ENCODE data around the gene MCM9.
"Not testable (repeated sequence)": the region's sequence is repeated elsewhere in the genome, so short reads cannot be mapped to it uniquely, and the experiment has no call there.

The MCM9 gene

DNA sequence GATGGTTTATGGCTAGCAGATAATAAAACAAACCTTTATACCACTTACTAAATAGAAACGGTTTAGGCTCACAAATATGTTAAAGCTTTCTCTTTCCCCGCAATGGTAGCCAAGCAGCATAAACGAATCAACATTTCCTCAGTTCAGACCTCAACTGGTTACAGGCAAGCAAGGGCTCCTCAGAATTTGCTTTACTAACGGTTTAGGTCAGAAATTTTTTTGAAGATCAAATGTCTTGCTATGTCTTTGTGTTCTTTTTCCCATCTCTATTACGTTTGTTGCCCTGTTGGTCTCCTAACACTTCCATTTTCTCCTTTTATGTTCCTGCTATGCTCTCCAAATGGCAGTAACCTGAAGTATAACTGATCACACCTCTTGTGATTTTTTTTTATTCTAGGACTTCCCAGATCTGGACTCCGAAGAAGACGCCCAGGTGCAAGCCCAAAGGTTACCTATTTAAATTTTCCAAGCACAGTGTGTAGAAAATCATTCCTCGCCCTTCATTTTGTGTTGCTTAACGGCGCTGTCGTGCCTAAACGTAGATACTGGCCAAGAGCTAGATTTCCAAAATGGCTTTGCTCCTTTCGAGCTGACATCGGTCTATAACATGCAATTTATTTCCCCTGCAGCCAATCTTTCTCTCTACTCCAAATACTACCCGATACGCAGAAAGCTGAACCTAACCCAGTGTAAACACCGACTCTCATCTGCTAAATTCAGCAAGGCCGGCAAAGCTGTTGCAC is 41.7 kb downstream of the MCM9 start:
- no peak for DNase-seq

DNA sequence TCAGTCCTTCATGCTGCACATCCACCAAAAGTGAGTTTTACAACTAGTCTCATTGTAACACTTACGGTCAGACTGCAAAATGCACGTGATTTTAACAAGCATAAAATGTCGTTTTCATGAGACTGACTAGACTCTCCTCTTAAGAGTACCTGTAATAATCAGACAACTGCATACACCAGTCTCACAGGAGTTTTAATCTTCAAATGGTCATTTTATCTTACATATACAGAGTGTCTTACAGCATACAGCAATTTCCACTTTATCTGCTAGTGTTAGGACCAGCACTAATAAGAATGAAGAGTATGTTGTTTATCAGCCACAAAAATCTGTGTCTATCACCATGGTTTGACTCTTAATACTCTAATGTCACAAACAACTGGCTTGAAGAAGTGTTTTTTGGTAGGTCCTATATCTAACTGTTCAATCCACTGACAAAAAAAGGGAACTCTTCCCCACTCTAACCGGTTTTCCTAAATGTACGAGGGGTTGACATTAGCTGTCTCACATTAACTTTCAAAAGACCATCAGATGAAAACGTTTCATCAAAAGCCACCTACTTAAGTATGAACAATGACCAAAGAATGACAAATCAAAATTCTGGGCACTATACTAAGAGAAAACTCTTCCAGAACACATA is 42.5 kb downstream of the MCM9 start:
- DNase-seq, result peak; percentile 3

DNA sequence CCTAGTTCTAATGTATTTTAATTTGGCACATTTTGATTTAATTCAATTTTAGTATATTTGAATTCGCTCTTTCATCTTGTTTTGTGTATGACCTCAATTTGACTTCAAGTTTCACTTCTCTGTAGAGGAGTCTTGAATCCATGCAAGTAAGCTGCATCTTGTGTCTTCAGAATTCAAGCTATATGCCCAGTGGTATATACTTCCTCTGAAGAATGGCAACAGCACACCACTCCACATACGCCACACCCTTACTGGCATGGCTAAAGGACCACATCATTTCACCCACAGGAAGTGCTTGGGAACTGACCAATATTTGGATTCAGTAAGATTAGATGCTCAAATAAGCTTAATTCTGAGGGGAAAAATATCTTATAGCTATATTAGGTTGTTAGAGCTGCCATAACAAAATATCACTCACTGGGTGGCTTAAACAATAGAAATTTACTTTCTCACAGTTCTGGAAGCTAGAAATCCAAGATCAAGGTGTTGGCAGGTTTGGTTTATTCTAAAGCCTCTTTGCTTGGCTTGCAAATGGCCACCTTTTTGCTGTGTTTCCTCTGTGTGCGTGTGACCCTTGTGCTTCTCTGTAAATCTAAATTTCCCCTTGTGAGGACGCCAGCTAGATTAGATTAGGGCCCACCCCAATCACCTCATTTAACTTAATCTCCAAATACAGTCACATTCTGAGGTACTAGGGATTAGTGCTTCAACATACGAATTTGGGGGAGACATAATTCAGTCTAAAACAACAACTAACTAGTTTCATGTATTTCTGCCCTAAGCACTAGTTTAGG is 43.8 kb downstream of the MCM9 start:
- DNase-seq, result peak; percentile 6

DNA sequence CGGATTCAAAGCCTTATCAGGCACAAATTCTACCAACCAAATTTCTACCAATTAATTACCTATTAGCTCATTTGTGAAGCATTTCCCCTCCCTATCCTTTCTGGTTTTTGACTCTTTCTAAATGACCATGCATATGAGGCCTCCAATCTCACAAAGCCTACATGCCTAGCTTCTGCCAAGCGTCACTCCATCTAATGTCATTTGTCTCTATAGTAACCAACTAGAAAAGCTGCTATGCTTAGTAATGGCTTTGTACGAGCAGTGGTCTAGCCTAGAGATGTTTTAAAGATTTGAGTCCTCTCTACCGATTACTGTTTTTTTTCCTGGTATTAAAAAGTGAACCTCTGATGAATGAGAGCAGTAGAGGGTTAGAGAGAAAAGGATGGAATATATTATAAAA is 45.8 kb downstream of the MCM9 start:
- no peak for DNase-seq

DNA sequence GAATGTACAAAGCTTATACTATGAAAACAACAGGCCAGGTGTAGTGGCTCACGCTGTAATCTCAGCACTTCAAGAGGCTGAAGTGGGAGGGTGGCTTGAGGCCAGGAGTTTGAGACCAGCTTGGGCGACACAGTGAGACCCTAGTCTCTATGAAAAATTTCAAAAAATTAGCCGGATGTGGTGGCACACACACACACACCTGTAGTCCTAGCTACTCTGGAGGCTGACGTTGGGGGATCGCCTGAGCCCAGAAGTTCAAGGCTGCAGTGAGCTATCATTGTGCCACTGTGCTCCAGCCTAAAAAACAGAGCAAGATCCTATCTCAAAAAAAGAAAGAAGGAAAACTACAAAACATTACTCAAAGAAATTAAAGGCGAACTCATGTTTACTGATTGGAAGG is 48.3 kb downstream of the MCM9 start:
- DNase-seq, result no peak

DNA sequence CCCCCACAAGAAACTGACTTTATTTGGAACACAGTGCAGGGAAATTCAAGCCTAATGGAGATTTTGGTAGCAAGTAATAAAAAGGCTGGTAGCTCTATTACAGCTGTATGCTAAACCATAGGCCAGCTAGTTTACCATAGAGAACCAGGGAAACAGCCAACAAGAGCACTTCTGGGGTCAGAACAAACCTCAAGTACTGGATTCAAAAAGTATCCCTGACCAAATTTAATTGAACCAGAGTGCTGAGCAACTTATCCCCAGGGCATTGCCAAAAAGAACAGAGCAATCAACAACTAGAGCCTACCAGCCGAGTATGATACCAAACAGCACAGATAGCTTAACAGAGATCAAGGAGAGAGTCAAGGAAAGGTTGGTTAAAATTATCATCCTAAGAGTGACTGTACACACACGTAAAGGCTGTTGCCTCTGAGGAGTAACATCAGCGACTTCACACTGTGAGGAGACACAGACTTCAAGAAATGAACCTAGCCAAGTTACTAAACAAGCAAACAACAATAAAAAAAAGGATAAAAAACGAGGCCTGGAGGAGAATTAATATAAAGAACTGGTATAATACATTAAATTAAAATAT is 52.5 kb downstream of the MCM9 start:
- no peak for DNase-seq

DNA sequence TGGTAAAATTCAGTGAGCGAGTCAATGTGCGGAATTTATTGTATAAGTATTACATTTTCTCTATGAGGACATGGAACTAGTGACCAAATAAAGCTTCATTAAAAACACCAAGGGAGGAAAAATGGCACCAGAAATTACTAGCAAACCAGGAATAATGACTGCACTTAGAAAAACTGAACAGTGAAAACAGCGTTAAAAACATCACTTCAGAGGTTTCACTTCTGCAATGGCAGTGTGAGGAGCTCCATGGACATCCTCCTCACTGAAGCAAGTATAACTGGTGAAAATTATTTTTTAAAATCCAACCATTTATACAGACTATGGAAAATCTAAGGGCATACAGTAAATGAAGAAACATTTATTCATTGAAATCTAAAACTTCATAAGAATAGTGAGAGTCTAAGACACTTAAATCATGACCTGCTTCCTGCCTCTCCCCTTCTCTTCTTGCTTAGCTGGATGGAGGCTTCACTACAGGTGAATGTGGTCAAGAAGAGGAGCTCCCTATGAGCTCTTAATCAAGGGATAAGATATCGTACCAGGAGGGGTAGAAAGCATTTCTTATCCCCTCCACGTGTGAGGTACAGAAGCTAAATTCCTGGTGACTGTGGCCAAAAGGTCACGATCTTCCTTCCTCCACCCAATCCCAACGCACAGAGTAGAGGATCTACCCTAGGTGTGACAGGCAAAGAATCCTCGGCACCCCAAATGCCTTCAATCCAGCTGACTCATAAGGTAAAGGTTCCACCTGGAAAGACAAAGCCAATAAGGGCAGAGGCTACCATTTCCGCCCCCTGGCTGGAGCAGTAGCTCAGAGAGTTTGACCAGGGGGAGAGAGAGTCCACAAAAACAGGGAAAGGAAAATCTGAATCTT is 53.3 kb downstream of the MCM9 start:
- DNase-seq, result no peak

DNA sequence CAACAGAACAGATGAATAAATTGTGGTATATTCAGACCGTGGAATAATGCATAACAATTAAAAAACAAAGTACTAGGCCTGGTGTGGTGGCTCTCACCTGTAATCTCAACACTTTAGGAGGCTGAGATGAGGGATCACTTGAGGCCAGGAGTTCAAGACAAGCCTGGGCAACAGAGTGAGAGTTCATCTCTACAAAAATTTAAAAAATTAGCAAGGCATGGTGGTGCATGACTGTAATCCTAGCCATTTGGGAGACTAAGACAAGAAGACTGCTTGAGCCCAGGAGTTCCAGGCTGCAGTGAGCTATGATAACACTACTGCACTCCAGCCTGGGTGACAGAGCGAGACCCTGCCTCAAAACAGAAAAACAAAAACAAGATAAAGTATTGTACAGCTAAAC is 57.2 kb downstream of the MCM9 start:
- DNase-seq, result no peak

DNA sequence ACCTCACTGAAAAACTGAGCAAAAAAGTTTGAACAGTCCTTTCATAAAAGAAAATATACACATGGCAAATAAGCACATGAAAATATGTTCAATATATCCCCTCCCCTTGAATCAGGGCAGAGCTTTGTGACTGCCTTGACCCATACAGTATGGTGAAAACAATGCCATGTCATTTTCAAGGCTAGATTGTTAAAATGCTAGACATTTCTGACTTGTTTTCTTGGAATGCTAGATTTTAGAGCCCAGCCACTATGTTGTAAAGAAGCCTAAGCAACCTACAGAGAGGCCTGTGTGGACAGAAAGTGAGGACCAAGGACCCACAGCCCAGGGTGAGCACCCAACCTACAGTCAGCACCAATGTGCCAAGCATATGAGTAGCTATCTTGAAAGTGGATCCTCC is 58.1 kb downstream of the MCM9 start:
- no peak for DNase-seq

DNA sequence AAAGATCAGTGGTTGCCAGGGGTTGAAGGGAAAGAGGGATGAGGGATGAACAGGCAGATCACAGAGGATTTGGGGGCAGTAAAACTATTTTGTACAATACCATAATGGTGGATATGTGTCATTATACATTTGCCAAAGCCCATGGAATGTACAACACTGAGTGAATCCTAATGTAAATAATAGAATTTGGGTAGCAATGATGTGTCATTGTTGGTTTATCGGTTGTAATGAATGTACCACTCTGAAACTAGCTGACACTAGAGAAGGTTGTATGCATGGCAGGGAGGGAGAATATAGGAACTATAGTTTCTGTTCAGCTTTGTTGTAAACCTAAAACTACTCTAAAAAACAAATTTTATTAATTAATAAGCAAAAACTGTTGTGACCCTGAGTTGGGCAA is 58.8 kb downstream of the MCM9 start:
- no peak for DNase-seq

DNA sequence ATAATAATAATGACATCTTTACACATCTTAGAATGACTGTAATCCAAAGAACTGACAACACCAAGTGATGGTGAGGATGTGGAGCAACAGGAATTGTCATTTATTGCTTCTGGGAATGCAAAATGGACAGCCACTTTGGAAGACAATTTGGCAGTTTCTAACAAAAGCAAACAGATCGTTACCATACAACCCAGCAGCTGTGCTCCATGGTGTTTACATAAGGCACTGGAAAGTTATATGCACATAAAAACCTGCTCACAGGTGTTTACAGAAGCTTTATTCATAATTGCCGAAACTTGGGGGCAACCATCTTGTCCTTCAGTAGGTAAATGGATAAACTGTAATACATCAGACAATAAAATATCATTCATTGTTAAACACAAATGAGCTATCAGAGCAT is 59.3 kb downstream of the MCM9 start:
- DNase-seq, result no peak

DNA sequence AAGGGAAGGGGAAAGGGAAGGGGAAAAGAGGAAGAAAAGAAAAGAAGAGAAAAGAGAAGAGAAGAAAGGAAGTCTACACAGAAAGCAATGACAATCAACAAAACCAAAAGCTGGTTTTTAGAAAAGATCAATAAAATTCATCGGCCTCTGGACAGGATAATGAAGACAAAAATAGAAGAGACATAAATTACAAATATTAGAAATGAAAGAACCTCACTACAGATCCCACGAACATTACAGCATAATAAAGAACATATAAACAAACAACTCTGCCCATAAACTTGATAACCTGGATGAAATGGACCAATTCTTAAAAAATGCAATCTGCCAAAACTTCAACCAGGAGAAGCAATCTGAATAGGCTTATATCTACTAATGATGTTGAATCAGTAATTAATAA is 61.7 kb downstream of the MCM9 start:
- no peak for DNase-seq

DNA sequence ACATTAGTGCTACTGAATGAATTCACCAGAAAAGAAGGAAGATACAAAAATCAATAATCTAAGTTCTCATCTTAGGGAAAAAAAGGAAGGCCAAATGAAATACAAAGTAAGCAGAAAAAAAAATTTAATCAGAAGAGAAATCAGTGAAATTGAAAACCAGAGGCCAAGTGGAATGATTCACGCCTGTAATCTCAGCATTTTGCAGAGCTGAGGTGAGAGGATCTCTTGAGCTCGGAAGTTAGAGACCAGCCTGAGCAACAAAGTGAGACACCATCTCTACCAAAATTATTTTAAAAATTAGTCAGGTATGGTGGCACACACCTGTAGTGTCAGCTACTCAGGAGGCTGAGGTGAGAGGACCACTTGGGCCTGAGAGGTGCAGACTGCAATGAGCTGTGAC is 62.2 kb downstream of the MCM9 start:
- DNase-seq, result no peak

DNA sequence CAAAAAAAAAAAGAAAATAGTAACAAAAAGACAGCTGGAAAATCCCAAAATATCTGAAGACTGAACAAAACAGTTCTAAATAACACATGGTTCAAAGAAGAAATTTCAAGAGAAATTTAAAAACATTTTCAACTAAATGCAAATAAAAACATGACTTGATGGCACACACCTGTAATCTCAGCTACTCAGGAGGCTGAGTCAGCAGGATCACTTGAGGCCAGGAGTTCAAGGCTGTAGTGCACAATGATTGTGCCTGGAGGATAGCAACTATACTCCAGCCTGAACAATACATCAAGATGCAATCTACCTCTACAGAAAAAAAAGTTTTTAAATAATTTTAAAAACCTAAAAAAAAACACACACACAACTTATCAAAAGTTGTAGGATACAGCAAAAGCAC is 62.6 kb downstream of the MCM9 start:
- no peak for DNase-seq

DNA sequence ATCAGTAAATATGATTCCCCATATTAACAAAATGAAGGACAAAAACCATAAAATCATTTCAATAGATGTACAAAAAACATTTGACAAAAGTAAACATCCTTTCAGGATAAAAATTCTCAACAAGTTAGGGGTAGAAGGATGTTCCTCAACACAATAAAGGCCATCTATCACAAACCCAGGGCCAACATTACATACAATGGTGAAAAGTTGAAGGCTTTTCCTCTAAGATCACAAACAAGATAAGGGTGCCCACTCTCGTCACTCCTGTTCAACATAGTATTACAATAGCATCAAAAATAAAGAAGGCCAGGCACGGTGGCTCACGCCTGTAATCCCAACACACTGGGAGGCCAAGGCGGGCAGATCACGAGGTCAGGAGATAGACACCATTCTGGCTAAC is 63.6 kb downstream of the MCM9 start:
- no peak for DNase-seq

DNA sequence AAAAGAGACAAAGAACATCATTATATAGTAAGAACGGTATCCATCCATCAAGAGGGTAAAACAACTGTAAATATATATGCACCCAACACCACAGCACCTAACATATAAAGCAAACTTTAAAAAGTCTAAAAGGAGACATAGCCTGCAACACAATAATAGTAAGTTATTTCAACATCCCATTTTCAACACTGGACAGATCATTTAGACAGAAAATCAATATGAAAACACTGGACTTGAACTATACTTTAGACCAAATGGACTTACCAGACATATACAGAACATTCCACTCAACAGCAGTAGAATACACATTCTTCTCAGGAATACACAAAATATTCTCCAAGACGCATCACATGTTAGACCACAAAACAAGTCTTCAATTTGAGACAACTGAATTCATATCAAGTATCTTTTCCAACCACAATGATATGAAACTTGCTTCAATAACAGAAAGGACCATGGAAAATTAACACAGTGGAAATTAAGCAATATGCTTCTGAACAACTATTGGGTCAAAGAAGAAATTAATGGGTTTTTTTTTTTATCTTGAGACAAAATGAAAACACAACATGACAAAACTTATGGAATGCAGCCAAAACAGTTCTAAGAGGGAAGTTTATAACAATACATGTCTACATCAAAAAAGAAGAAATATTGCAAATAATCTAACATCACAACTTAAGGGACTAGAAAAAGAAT is 64.9 kb downstream of the MCM9 start:
- DNase-seq, result no peak

DNA sequence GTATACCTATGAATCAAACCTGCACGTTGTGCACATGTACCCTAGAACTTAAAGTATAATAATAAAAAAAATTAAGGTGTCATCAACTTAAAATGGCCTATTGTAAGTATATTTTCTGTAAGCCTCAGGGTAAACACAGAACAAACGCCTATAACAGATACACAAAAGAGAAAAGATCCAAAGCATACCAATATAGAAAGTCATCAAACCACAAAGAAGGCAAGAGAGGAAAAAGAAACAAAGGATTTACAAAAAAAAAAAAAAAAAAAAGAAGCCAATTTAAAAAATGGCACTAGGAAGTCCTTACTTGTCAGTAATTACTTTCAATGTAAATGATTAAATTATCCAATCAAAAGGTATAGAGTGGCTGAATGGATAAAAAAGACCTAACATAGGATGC is 65.6 kb downstream of the MCM9 start:
- DNase-seq, result no peak

DNA sequence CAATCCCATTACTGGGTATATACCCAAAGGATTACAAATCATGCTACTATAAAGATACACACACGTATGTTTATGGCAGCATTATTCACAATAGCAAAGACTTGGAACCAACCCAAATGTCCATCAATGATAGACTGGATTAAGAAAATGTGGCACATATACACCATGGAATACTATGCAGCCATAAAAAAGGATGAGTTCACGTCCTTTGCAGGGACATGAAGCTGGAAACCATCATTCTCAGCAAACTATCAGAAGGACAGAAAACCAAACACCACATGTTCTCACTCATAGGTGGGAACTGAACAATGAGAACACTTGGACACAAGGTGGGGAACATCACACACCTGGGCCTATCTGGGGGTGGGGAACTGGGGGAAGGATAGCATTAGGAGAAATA is 66.1 kb downstream of the MCM9 start:
- not testable (repeated sequence) for DNase-seq

DNA sequence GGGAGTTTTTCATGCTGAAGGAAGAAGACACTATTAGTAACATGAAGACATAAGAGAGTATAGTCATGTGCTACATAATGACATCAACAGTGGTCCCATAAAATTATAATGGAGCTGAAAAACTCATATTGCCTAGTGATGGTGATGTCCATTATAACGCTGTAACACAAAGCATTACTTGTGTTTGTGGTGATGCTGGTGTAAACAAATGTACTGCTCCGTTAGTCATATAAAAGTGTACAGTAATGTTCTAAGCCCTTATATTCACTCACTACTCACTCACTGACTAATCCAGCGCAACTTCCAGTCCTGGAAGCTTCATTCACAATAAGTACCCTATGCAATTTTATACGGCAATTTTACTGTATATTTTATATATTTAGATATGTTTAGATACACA is 67.8 kb downstream of the MCM9 start:
- DNase-seq, result no peak

DNA sequence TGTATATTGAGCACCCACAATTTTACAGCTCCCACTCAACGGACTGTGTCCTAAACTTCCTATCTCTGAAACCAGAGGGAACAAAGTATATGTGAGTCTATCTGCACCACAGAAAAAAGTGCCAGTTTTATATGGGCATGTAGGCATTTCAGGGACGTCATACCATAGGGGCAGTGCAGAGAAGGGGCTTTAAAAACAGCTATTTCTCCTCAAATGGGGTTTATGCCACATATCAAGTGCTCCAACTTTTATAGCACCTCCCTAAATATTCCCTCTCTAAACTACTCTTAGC is 69.9 kb downstream of the MCM9 start:
- DNase-seq, result no peak

DNA sequence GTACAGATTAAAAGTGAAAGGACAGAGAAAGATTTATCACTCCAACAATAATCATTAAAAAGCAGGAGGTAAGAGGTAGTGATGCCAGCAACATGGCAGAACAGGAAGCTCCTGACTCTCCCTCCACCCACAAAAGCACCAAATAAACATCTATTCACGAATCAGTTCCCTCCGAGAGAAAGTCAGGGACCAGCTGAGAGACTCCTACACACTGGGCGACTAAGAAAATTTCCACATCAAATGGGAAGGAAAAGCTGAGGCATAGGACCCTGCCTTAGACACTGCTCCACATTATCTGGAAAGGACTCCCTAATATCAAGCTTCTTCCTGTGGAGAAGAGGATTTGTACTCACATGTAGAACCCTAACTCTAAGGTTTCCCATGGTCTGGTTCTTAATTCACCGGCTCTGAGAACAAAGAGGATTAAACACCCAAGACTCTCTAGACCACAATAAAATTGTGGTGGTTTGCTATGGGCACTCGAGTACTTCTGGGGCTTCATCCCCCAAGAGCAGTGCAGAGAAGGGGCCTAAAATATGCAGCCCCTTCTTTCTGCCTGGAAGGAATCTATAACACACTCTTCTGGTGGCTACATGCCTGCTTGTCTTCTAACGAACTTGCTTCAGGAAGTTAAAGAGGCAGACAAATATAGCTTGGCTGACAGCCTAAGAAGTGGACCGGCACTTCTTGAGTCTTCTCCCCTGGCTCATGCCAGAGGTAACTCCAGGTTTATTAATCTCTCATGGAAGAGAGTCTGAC is 70.4 kb downstream of the MCM9 start:
- no peak for DNase-seq

DNA sequence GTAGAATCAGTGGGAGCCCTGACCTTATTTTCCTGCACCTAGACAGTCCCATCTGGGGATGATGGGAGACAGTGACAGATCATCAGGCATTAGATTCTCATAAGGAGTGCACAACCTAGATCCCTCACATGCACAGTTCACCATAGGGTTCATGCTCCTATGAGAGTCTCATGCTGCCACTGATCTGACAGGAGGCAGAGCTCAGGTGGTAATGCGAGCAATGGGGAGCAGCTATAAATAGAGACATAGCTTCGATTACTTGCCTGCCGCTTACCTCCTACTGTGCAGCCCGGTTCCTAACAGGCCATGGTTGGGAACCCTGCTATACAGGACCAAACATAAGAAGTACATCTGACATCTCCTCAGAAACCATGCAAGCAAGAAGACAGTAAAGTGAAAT is 72.5 kb downstream of the MCM9 start:
- no peak for DNase-seq
